Measurements from ENCODE around the gene GPD2.

DNA sequence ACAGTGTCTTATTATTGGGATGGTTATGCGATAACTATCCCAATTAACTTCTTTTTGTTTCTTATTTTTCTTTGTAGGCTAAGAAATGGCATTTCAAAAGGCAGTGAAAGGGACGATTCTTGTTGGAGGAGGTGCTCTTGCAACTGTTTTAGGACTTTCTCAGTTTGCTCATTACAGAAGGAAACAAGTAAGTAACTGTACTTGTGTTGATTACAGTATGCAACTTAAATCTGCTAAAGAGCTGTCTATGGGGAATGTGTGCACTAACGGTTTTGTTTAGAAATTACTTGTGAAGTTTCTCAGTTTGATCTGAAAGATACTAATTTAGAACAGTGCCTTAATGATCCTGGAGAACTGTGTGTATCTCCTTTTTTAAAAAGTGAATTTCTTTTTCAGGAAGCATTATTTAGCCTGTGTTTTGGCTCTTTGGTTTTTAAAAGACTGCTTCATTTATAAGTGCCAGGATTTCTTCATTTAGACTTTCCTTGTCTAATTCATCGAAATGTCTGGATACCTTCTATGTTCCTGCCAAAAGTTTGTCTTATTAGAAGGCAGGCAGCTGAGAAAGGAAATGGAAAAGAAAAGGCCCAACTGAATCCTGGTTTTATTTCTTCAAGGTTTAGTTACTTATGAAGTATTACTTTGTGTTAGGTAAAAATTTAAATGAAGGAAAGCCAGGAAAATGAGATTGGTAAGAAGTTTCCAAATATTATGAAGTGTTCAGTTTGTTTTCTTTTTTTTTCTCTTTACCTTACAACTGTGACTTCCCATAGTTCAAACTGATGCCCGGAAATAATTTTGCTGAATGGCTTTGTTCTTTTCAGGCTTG, 40.1 kb downstream of the GPD2 start:
- TF ChIP-seq, protein P1, sequence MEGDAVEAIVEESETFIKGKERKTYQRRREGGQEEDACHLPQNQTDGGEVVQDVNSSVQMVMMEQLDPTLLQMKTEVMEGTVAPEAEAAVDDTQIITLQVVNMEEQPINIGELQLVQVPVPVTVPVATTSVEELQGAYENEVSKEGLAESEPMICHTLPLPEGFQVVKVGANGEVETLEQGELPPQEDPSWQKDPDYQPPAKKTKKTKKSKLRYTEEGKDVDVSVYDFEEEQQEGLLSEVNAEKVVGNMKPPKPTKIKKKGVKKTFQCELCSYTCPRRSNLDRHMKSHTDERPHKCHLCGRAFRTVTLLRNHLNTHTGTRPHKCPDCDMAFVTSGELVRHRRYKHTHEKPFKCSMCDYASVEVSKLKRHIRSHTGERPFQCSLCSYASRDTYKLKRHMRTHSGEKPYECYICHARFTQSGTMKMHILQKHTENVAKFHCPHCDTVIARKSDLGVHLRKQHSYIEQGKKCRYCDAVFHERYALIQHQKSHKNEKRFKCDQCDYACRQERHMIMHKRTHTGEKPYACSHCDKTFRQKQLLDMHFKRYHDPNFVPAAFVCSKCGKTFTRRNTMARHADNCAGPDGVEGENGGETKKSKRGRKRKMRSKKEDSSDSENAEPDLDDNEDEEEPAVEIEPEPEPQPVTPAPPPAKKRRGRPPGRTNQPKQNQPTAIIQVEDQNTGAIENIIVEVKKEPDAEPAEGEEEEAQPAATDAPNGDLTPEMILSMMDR (IDR thresholded peaks at IDR 0.05): no peak
- no peak for TF ChIP-seq POLR2A (IDR thresholded peaks at IDR 0.05)
- no peak for TF ChIP-seq EP300 (IDR thresholded peaks at IDR 0.05)
